Testis (tissue), 3 donors: Measurements from ENCODE around the gene DIS3L2. TPM values are rescaled to one million over a fixed set of nuclear protein-coding genes. Genes with fewer than 3 reads are reported as not detected.
"Not testable (repeated sequence)": the region's sequence is repeated elsewhere in the genome, so short reads cannot be mapped to it uniquely, and the experiment has no call there.

Source experiments
- DNase-seq: peaks from one replicate; pipeline ENCODE4 v3.0.0-alpha.2; 2019
- H3K27ac ChIP-seq, 2 donors: fragments of 200-600 bp; sonication (generic); one replicate each; pipeline ENCODE4 v1.5.1; 2019
- H3K27me3 ChIP-seq: fragments of 200-600 bp; sonication (generic); one replicate; pipeline ENCODE4 v1.5.1; 2019
- H3K36me3 ChIP-seq: fragments of 200-600 bp; sonication (generic); one replicate; pipeline ENCODE4 v1.5.1; 2017; ENCODE audit warnings: low read depth; ENCODE audit errors: missing control alignments
- H3K4me1 ChIP-seq: fragments of 200-600 bp; sonication (generic); one replicate; pipeline ENCODE4 v1.5.1; 2019
- H3K4me3 ChIP-seq, 2 donors: fragments of 200-600 bp; sonication (generic); one replicate each; pipeline ENCODE4 v1.5.1; 2017 to 2019
- H3K9me3 ChIP-seq: fragments of 200-600 bp; sonication (generic); one replicate; pipeline ENCODE4 v1.5.1; 2017
- CTCF ChIP-seq, 3 experiments: fragments of 450-650 bp in 2 of 3; fragments of 200-600 bp in 1 of 3; sonication (generic) in 1 of 3; IDR thresholded peaks; one replicate each; pipeline ENCODE4 v1.5.1; 2016 to 2019; ENCODE audit warnings: antibody characterized with exemption in 3 of 3, mild to moderate bottlenecking in 2 of 3, moderate library complexity in 1 of 3
- POLR2A ChIP-seq: fragments of 450-650 bp; IDR thresholded peaks from one replicate; pipeline ENCODE4 v1.6.1; 2017; ENCODE audit warnings: antibody characterized with exemption, mild to moderate bottlenecking, moderate library complexity
- WGBS, 2 donors: methylation state at CpG; one replicate each; pipeline ENCODE4 v1.1.5; 2018; 5-methylcytosine and 5-hydroxymethylcytosine counted together
- intact Hi-C: fragments of 100-400 bp; cut with DNase I; formaldehyde crosslinking; loops from one replicate; pipeline ENCODE4 v1.15.1; 2023; ENCODE audit warnings: low total_unique reads
- polyA plus RNA-seq: library from polyadenylated mRNA; stranded (reverse); fragments of 350-450 nt; fragmentation: Illumina TruSeq; extraction: RNeasy Lipid Tissue Mini Kit (QIAGEN cat#74804); gene quantifications from one replicate; pipeline ENCODE4 v1.2.3, GENCODE V29; 2014; ENCODE audit warnings: low read depth, low replicate concordance; ENCODE audit not compliant: insufficient read depth
- total RNA-seq, 2 donors: library from RNA; depleted of rRNA; stranded (reverse); fragments of >200 nt; gene quantifications; one replicate each; pipeline ENCODE4 v1.2.3, GENCODE V29; 2016

The DIS3L2 gene
- total and polyA plus RNA-seq, 3 donors from 2014 or later: 32.5 to 80.7 (median 70.4) TPM

GRCh38 chr2:232308986-232309385 lies 347.5 kb downstream of the DIS3L2 start:
- Histone ChIP-seq H3K4me3 (no peak overlapping the region), H3K27me3 (no peaks in the 10 kb centered on the region), H3K9me3 (no peaks in the 10 kb centered on the region), H3K4me1 (no peaks in the 10 kb centered on the region), H3K27ac (no peak overlapping the region), H3K36me3 (no peaks in the 10 kb centered on the region)
- intact Hi-C loops: no loop called here
- no peak for DNase-seq
- 88 to 94% methylated on average over 3 of the region's 3 CpGs for WGBS, 2 donors
- TF ChIP-seq POLR2A (no peak), CTCF (IDR thresholded peaks at IDR 0.05) (no peak)

GRCh38 chr2:232309592-232309991 lies 348.1 kb downstream of the DIS3L2 start:
- Histone ChIP-seq H3K9me3 (no peaks in the 10 kb centered on the region), H3K4me3 (no peak overlapping the region), H3K27ac (no peak overlapping the region), H3K27me3 (no peaks in the 10 kb centered on the region), H3K36me3 (no peaks in the 10 kb centered on the region), H3K4me1 (no peaks in the 10 kb centered on the region)
- intact Hi-C loops: no loop called here
- DNase-seq: no peak
- 93% methylated on average over 3 to 4 of the region's 4 CpGs for WGBS, 2 donors
- TF ChIP-seq CTCF (IDR thresholded peaks at IDR 0.05) (no peak), POLR2A (no peak)

- Histone ChIP-seq H3K27me3 (no peaks in the 10 kb centered on the region), H3K27ac (no peak overlapping the region), H3K4me3 (no peak overlapping the region), H3K36me3 (no peaks in the 10 kb centered on the region), H3K4me1 (no peaks in the 10 kb centered on the region), H3K9me3 (no peaks in the 10 kb centered on the region)
- DNase-seq: no peak
- intact Hi-C loops: no loop called here
- TF ChIP-seq CTCF (IDR thresholded peaks at IDR 0.05) (no peak), POLR2A (no peak)
- 42 to 82% methylated on average over 7 to 9 of the region's 9 CpGs for WGBS, 2 donors
Measured at GRCh38 chr2:232310121-232310520, 348.6 kb downstream of the DIS3L2 start.

DNA sequence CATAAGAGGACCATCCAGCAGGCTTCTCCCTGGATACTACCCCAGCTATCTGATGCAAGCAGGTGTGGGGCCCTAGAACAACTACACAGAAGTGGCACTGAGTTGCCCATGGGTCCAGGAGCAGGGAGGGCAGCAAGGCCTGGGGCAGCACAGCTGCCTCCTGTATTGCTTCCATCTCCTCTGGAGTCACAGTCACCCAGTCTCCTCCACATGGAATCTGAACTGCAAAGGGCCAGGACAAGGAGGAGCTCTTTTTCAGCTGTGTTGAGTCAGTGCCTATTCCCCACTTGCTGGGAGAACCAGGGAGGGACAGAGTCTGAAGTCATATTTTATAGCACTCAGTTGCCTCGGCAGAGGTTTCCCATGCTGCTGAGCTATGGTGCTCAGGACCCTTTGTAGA lies 349.2 kb downstream of the DIS3L2 start:
- Histone ChIP-seq H3K27me3 (no peaks in the 10 kb centered on the region), H3K4me1 (no peaks in the 10 kb centered on the region), H3K9me3 (no peaks in the 10 kb centered on the region), H3K27ac (no peak overlapping the region), H3K36me3 (no peaks in the 10 kb centered on the region), H3K4me3 (no peak overlapping the region)
- DNase-seq: no peak
- intact Hi-C loops: no loop called here
- 67 to 80% methylated on average over 1 of the region's 1 CpG for WGBS, 2 donors
- TF ChIP-seq POLR2A (no peak), CTCF (IDR thresholded peaks at IDR 0.05) (no peak)

DNA sequence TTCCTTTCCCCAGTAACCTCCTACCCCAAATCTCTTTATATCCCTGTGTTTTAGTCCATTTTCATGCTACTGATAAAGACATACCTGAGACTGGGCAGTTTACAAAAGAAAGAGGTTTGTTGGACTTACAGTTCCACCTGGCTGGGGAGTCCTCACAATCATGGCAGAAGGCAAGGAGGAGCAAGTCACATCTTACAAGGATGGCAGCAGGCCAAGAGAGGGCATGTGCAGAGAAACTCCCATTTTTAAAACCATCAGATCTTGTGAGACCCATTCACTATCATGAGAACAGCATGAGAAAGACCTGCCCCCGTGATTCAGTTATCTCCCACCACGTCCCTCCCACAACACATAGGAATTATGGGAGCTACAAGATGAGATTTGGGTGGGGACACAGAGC lies 352.1 kb downstream of the DIS3L2 start:
- intact Hi-C loops, H3K36me3 ChIP-seq, H3K27me3 ChIP-seq, H3K4me3 ChIP-seq, H3K27ac ChIP-seq, H3K9me3 ChIP-seq, DNase-seq, H3K4me1 ChIP-seq: not testable (repeated sequence)
- 97 to 100% methylated on average over 2 of the region's 2 CpGs for WGBS, 2 donors
